GM12892 (cell line): ENCODE measurements around the gene TEX14.

ENCODE experiments used
- POLR2A ChIP-seq: IDR thresholded peaks from 2 replicates; pipeline ENCODE4 v1.6.1; 2011; ENCODE audit warnings: low read depth, low read length, control low read depth
- TAF1 ChIP-seq: IDR thresholded peaks from 2 replicates; pipeline ENCODE4 v1.6.1; 2011; ENCODE audit warnings: low read depth, mild to moderate bottlenecking, control low read depth, low read length, borderline replicate concordance

DNA sequence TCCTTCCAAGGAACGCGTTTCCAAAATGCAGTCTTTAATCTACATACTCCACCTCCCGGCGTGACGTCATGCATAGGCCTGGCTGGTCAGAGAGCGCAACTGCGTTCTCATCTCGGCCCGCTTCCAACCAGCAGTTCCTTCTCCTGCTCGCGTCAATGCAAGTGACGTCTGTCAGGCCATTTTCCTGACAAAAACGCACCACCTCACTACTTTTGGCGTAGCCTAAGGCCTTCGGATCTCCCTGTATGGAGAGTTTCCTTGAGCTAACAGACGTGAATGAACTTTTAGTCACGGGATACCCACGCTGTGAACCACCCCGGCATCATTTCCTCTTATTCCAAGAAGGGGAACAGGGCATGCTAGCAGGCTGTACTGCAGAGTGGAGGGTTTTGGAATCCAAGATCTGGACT, 25.0 kb downstream of the TEX14 start:
- TF ChIP-seq POLR2A = no peak
- no peak for TF ChIP-seq TAF1
